Measurements from ENCODE around the gene ZDHHC11B.
"Not testable (repeated sequence)": the region's sequence is repeated elsewhere in the genome, so short reads cannot be mapped to it uniquely, and the experiment has no call there.

ZDHHC11B gene

GRCh38 chr5:816176-816575 lies 31.6 kb upstream of the ZDHHC11B start:
- Histone ChIP-seq H3K27ac (ENCODE audit: extremely low read depth, low read depth, low read length) (no peak overlapping the region), H3K4me1 (ENCODE audit: control insufficient read depth, insufficient read depth, low read length) (no peaks in the 10 kb centered on the region), H3K9me3 (ENCODE audit: control insufficient read depth, insufficient read depth, low read depth, low read length) (no peaks in the 10 kb centered on the region; the same call in 1 of the 2 replicates), H3K4me3 (ENCODE audit: low read depth, low read length) (no peak overlapping the region), H3K36me3 (ENCODE audit: control insufficient read depth in 2 of 2, insufficient read depth in 1 of 2, low read length in 2 of 2) (peaks cover 4 to 7% of the 10 kb centered on the region in 2 experiments)
- ChIA-PET POLR2A (no interaction called here), CTCF (interaction anchor here (1.2 kb wide), 1 partner anchor 370 kb away, joined by 4 read pairs; no protein-coding TSS in a partner anchor)
- no peak for TF ChIP-seq HOXC10 (CRISPR knock-in tag; IDR thresholded peaks at IDR 0.05)
- no peak for TF ChIP-seq ZNF626 (tag by site-specific recombination; IDR thresholded peaks at IDR 0.05)
- TF ChIP-seq ZNF350 (tag by site-specific recombination; IDR thresholded peaks at IDR 0.05): no peak
- no peak for TF ChIP-seq ZNF404 (tag by site-specific recombination; IDR thresholded peaks at IDR 0.05)
- no peak for TF ChIP-seq GLI4 (tag by site-specific recombination; IDR thresholded peaks at IDR 0.05)
- TF ChIP-seq ZNF366 (tag by site-specific recombination; conservative IDR thresholded peaks at IDR 0.05): no peak
- no peak for TF ChIP-seq ZNF555 (tag by site-specific recombination; conservative IDR thresholded peaks at IDR 0.05)
- TF ChIP-seq EGR2 (tag by site-specific recombination; IDR thresholded peaks at IDR 0.05; ENCODE audit: low read depth): no peak
- no peak for TF ChIP-seq ZNF521 (tag by site-specific recombination; IDR thresholded peaks at IDR 0.05)
- no peak for TF ChIP-seq ZFP69B (tag by site-specific recombination; IDR thresholded peaks at IDR 0.05)
- TF ChIP-seq ZNF114 (tag by site-specific recombination; IDR thresholded peaks at IDR 0.05): no peak
- TF ChIP-seq ZNF138 (tag by site-specific recombination; IDR thresholded peaks at IDR 0.05; ENCODE audit: borderline replicate concordance): no peak
- no peak for TF ChIP-seq ZNF354C (tag by site-specific recombination; IDR thresholded peaks at IDR 0.05; ENCODE audit: borderline replicate concordance, low read depth)
- no peak for TF ChIP-seq ZNF596 (tag by site-specific recombination; IDR thresholded peaks at IDR 0.05)

DNA sequence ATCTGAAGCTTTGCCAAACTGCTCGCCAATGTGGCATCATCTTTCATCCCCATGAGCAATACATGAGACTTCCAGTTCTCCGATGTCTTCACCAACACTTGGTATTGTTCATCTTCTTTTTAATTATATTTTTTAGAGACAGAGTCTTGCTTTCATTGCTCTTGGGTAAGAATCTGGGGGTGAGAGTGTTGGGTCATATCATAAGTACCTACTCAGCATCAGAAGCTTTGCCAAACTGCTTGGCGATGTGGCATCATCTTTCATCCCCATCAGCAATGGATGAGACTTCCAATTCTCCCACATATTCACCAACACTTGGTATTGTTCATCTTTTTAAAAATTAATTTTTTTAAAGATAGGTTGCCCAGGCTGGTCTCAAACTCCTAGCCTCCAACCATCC lies 30.9 kb upstream of the ZDHHC11B start:
- TF ChIP-seq ZNF184 (tag by site-specific recombination; IDR thresholded peaks at IDR 0.05) (peak; percentile 100), ZNF112 (tag by site-specific recombination; IDR thresholded peaks at IDR 0.05) (no peak)
- Histone ChIP-seq H3K4me3 (ENCODE audit: low read depth, low read length) (no peak overlapping the region), H3K27ac (ENCODE audit: extremely low read depth, low read depth, low read length) (no peak overlapping the region), H3K4me1 (ENCODE audit: control insufficient read depth, insufficient read depth, low read length) (no peaks in the 10 kb centered on the region), H3K36me3 (ENCODE audit: control insufficient read depth in 2 of 2, insufficient read depth in 1 of 2, low read length in 2 of 2) (peaks cover 4 to 7% of the 10 kb centered on the region in 2 experiments), H3K9me3 (ENCODE audit: control insufficient read depth, insufficient read depth, low read depth, low read length) (no peaks in the 10 kb centered on the region; the same call in 1 of the 2 replicates)
- CTCF ChIA-PET: no interaction called here
- POLR2A ChIA-PET: no interaction called here

GRCh38 chr5:813575-813974 lies 29.0 kb upstream of the ZDHHC11B start:
- H3K27ac ChIP-seq (ENCODE audit: extremely low read depth, low read depth, low read length); H3K4me1 ChIP-seq (ENCODE audit: control insufficient read depth, insufficient read depth, low read length); POLR2A ChIA-PET; H3K36me3 ChIP-seq (ENCODE audit: control insufficient read depth in 2 of 2, insufficient read depth in 1 of 2, low read length in 2 of 2); H3K9me3 ChIP-seq (ENCODE audit: control insufficient read depth, insufficient read depth, low read depth, low read length); H3K4me3 ChIP-seq (ENCODE audit: low read depth, low read length); CTCF ChIA-PET: not testable (repeated sequence)

DNA sequence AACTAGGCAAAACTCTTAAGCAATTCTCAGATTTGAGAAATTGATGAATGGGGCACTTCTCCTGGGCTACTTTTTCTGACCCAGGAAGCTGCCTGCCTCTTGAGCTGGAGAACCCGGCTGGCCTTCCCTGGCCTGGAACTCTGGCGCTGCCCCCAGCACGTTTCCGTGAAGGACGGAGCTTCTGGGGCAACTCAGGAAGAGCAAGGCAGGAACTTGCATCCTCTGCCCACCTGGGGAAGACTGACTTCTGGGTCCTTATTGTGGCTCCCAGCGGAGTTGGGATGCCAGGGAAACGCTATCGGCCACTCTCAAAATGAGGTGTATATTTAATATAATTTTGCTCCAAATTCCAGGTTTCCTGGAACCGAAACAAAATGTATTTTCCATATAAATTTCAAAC lies 26.9 kb upstream of the ZDHHC11B start:
- CTCF ChIA-PET; H3K9me3 ChIP-seq (ENCODE audit: control insufficient read depth, insufficient read depth, low read depth, low read length); H3K4me3 ChIP-seq (ENCODE audit: low read depth, low read length); H3K27ac ChIP-seq (ENCODE audit: extremely low read depth, low read depth, low read length); H3K36me3 ChIP-seq (ENCODE audit: control insufficient read depth in 2 of 2, insufficient read depth in 1 of 2, low read length in 2 of 2); POLR2A ChIA-PET; H3K4me1 ChIP-seq (ENCODE audit: control insufficient read depth, insufficient read depth, low read length): not testable (repeated sequence)

- CTCF ChIA-PET; H3K4me3 ChIP-seq (ENCODE audit: low read depth, low read length); H3K36me3 ChIP-seq (ENCODE audit: control insufficient read depth in 2 of 2, insufficient read depth in 1 of 2, low read length in 2 of 2); H3K9me3 ChIP-seq (ENCODE audit: control insufficient read depth, insufficient read depth, low read depth, low read length); POLR2A ChIA-PET; H3K27ac ChIP-seq (ENCODE audit: extremely low read depth, low read depth, low read length); H3K4me1 ChIP-seq (ENCODE audit: control insufficient read depth, insufficient read depth, low read length): not testable (repeated sequence)
These were observed 23.4 kb upstream of the ZDHHC11B start for GRCh38 chr5:807719-808514.
